Measurements from ENCODE around the gene YWHAH.

YWHAH gene

DNA sequence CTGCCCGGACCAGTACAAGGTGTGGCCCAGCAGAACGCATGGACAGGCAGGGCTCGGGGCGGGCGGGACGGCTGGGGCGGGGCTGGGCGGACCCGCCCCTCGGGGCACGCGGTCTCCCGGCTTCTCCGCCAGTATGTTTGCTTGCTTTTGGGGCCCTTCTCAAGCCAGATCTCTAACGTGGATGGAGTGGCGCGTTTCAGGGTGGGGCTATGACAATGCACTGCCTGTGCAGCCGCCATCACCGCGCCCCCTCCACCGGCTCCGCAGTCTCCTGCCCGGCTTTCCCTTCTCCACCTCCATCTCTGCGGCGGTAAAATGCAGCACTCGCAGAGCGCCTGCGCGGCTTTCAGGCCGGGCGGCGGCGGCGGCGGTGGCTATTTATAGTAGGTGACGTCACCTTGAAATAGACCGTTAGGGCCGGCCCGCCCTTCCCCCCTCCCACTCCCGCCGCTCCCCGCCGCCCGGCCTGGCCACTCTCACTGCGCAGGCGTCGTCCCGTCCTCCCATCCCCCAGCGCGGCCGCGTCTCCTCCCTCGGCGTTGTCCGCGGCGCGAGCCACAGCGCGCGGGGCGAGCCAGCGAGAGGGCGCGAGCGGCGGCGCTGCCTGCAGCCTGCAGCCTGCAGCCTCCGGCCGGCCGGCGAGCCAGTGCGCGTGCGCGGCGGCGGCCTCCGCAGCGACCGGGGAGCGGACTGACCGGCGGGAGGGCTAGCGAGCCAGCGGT lies at the start of gene YWHAH (continued):
- TF ChIP-seq ZNF292 (tag by site-specific recombination; IDR thresholded peaks at IDR 0.05; ENCODE audit: borderline replicate concordance, low read depth) = no peak
- TF ChIP-seq, protein P1, sequence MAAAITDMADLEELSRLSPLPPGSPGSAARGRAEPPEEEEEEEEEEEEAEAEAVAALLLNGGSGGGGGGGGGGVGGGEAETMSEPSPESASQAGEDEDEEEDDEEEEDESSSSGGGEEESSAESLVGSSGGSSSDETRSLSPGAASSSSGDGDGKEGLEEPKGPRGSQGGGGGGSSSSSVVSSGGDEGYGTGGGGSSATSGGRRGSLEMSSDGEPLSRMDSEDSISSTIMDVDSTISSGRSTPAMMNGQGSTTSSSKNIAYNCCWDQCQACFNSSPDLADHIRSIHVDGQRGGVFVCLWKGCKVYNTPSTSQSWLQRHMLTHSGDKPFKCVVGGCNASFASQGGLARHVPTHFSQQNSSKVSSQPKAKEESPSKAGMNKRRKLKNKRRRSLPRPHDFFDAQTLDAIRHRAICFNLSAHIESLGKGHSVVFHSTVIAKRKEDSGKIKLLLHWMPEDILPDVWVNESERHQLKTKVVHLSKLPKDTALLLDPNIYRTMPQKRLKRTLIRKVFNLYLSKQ (tag by site-specific recombination; IDR thresholded peaks at IDR 0.05; ENCODE audit: borderline replicate concordance) = no peak
- TF ChIP-seq KLF1 (tag by site-specific recombination; IDR thresholded peaks at IDR 0.05) = peak; percentile 97
- peak; percentile 61; the same call in 1 of the 2 replicates for TF ChIP-seq ZNF76 (tag by site-specific recombination; IDR thresholded peaks at IDR 0.05; ENCODE audit: borderline replicate concordance, low read depth)
- TF ChIP-seq, protein P2, sequence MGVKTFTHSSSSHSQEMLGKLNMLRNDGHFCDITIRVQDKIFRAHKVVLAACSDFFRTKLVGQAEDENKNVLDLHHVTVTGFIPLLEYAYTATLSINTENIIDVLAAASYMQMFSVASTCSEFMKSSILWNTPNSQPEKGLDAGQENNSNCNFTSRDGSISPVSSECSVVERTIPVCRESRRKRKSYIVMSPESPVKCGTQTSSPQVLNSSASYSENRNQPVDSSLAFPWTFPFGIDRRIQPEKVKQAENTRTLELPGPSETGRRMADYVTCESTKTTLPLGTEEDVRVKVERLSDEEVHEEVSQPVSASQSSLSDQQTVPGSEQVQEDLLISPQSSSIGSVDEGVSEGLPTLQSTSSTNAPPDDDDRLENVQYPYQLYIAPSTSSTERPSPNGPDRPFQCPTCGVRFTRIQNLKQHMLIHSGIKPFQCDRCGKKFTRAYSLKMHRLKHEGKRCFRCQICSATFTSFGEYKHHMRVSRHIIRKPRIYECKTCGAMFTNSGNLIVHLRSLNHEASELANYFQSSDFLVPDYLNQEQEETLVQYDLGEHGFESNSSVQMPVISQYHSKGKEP (tag by site-specific recombination; IDR thresholded peaks at IDR 0.05) = peak; percentile 58; the same call in 1 of the 2 replicates
- TF ChIP-seq PRDM1 (tag by site-specific recombination; IDR thresholded peaks at IDR 0.05) = no peak
- TF ChIP-seq ZNF140 (tag by site-specific recombination; IDR thresholded peaks at IDR 0.05) = no peak
- TF ChIP-seq ZBTB7A (tag by site-specific recombination; IDR thresholded peaks at IDR 0.05; ENCODE audit: low read depth) = no peak
- TF ChIP-seq HOXC10 (CRISPR knock-in tag; IDR thresholded peaks at IDR 0.05) = no peak
- TF ChIP-seq ZNF426 (tag by site-specific recombination; IDR thresholded peaks at IDR 0.05) = no peak
- TF ChIP-seq ZNF214 (tag by site-specific recombination; IDR thresholded peaks at IDR 0.05; ENCODE audit: borderline replicate concordance) = no peak
- TF ChIP-seq ZFP3 (tag by site-specific recombination; IDR thresholded peaks at IDR 0.05; ENCODE audit: low read depth) = no peak
- TF ChIP-seq ZNF121 (tag by site-specific recombination; IDR thresholded peaks at IDR 0.05) = no peak
- no peak for TF ChIP-seq ZNF311 (tag by site-specific recombination; IDR thresholded peaks at IDR 0.05; ENCODE audit: borderline replicate concordance)
- TF ChIP-seq, protein P3, sequence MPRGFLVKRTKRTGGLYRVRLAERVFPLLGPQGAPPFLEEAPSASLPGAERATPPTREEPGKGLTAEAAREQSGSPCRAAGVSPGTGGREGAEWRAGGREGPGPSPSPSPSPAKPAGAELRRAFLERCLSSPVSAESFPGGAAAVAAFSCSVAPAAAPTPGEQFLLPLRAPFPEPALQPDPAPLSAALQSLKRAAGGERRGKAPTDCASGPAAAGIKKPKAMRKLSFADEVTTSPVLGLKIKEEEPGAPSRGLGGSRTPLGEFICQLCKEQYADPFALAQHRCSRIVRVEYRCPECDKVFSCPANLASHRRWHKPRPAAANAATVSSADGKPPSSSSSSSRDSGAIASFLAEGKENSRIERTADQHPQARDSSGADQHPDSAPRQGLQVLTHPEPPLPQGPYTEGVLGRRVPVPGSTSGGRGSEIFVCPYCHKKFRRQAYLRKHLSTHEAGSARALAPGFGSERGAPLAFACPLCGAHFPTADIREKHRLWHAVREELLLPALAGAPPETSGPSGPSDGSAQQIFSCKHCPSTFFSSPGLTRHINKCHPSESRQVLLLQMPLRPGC (tag by site-specific recombination; IDR thresholded peaks at IDR 0.05) = 0 out of 2 replicates have a peak, but pooled peaks have one; percentile 43
- no peak for TF ChIP-seq ZNF341 (tag by site-specific recombination; IDR thresholded peaks at IDR 0.05; ENCODE audit: low read depth)
- no peak for TF ChIP-seq ZNF184 (tag by site-specific recombination; IDR thresholded peaks at IDR 0.05)
- TF ChIP-seq ZNF175 (tag by site-specific recombination; IDR thresholded peaks at IDR 0.05) = no peak
- no peak for TF ChIP-seq ZNF132 (tag by site-specific recombination; IDR thresholded peaks at IDR 0.05; ENCODE audit: borderline replicate concordance)
- no peak for TF ChIP-seq GFI1B (tag by site-specific recombination; IDR thresholded peaks at IDR 0.05)
- TF ChIP-seq ZNF544 (tag by site-specific recombination; IDR thresholded peaks at IDR 0.05) = no peak
- peak; percentile 42; the same call in 1 of the 2 replicates for TF ChIP-seq ZNF394 (tag by site-specific recombination; IDR thresholded peaks at IDR 0.05; ENCODE audit: borderline replicate concordance)
- no peak for TF ChIP-seq TCF7L2 (IDR thresholded peaks at IDR 0.05; ENCODE audit: borderline replicate concordance, low read depth, low read length)
- TF ChIP-seq SCRT2 (tag by site-specific recombination; IDR thresholded peaks at IDR 0.05) = no peak
- peak; percentile 76 for TF ChIP-seq YY1 (tag by site-specific recombination; IDR thresholded peaks at IDR 0.05)
- TF ChIP-seq ZFP41 (tag by site-specific recombination; IDR thresholded peaks at IDR 0.05; ENCODE audit: borderline replicate concordance) = no peak
- TF ChIP-seq ZSCAN16 (tag by site-specific recombination; IDR thresholded peaks at IDR 0.05) = no peak
- TF ChIP-seq ZNF701 (tag by site-specific recombination; IDR thresholded peaks at IDR 0.05) = no peak
- peak; percentile 46; the same call in 1 of the 2 replicates for TF ChIP-seq ZFP69B (tag by site-specific recombination; IDR thresholded peaks at IDR 0.05)
- TF ChIP-seq, protein P4, sequence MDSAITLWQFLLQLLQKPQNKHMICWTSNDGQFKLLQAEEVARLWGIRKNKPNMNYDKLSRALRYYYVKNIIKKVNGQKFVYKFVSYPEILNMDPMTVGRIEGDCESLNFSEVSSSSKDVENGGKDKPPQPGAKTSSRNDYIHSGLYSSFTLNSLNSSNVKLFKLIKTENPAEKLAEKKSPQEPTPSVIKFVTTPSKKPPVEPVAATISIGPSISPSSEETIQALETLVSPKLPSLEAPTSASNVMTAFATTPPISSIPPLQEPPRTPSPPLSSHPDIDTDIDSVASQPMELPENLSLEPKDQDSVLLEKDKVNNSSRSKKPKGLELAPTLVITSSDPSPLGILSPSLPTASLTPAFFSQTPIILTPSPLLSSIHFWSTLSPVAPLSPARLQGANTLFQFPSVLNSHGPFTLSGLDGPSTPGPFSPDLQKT (IDR thresholded peaks at IDR 0.05; ENCODE audit: borderline replicate concordance, low read depth, low read length) = no peak
- peak; percentile 93 for TF ChIP-seq KLF16 (tag by site-specific recombination; IDR thresholded peaks at IDR 0.05)
- TF ChIP-seq ZSCAN23 (tag by site-specific recombination; IDR thresholded peaks at IDR 0.05) = no peak
- TF ChIP-seq, protein P5, sequence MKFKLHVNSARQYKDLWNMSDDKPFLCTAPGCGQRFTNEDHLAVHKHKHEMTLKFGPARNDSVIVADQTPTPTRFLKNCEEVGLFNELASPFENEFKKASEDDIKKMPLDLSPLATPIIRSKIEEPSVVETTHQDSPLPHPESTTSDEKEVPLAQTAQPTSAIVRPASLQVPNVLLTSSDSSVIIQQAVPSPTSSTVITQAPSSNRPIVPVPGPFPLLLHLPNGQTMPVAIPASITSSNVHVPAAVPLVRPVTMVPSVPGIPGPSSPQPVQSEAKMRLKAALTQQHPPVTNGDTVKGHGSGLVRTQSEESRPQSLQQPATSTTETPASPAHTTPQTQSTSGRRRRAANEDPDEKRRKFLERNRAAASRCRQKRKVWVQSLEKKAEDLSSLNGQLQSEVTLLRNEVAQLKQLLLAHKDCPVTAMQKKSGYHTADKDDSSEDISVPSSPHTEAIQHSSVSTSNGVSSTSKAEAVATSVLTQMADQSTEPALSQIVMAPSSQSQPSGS (tag by site-specific recombination; IDR thresholded peaks at IDR 0.05; ENCODE audit: low read depth) = peak; percentile 98

Measured in HEK293 (cell line).